ENCODE results near the gene RBM15B.
"Not testable (repeated sequence)": the region's sequence is repeated elsewhere in the genome, so short reads cannot be mapped to it uniquely, and the experiment has no call there.

RBM15B gene

GRCh38 chr3:51391075-51391565 lies at the start of gene RBM15B:
Gene RBM15B (plus strand): TSS chr3:51391285. CDS start chr3:51391400, 115 bp downstream.
- DNase-seq: peak; percentile 97

GRCh38 chr3:51343918-51344687 lies 47.0 kb upstream of the RBM15B start:
- no peak for DNase-seq

GRCh38 chr3:51350751-51351150 lies 40.3 kb upstream of the RBM15B start:
- DNase-seq: no peak

- no peak for DNase-seq
Observed at GRCh38 chr3:51353131-51353530, 38.0 kb upstream of the RBM15B start.

- no peak for DNase-seq
Observed at GRCh38 chr3:51353691-51354090, 37.4 kb upstream of the RBM15B start.

- no peak for DNase-seq
Observed at GRCh38 chr3:51354172-51354571, 36.9 kb upstream of the RBM15B start.

GRCh38 chr3:51354731-51355615 lies 36.1 kb upstream of the RBM15B start:
- DNase-seq: no peak

- no peak for DNase-seq
Observed at GRCh38 chr3:51355891-51356578, 35.0 kb upstream of the RBM15B start.

- DNase-seq: no peak
Observed at GRCh38 chr3:51357856-51358255, 33.2 kb upstream of the RBM15B start.

- DNase-seq: no peak
Observed at GRCh38 chr3:51358981-51359380, 32.1 kb upstream of the RBM15B start.

GRCh38 chr3:51360806-51361205 lies 30.3 kb upstream of the RBM15B start:
- DNase-seq: no peak

GRCh38 chr3:51361746-51362145 lies 29.3 kb upstream of the RBM15B start:
- no peak for DNase-seq

GRCh38 chr3:51362476-51362875 lies 28.6 kb upstream of the RBM15B start:
- no peak for DNase-seq

GRCh38 chr3:51368276-51368675 lies 22.8 kb upstream of the RBM15B start:
- DNase-seq: not testable (repeated sequence)

GRCh38 chr3:51371943-51372557 lies 19.0 kb upstream of the RBM15B start:
- no peak for DNase-seq

- no peak for DNase-seq
Observed at GRCh38 chr3:51373658-51374421, 17.2 kb upstream of the RBM15B start.

- DNase-seq: no peak
Observed at GRCh38 chr3:51374456-51374855, 16.6 kb upstream of the RBM15B start.

- no peak for DNase-seq
Observed at GRCh38 chr3:51375136-51375535, 15.9 kb upstream of the RBM15B start.

- DNase-seq: no peak
Observed at GRCh38 chr3:51375571-51375970, 15.5 kb upstream of the RBM15B start.

GRCh38 chr3:51378065-51378464 lies 13.0 kb upstream of the RBM15B start:
- no peak for DNase-seq

- DNase-seq: no peak
Observed at GRCh38 chr3:51378726-51379125, 12.4 kb upstream of the RBM15B start.

- DNase-seq: no peak
Observed at GRCh38 chr3:51379301-51379700, 11.8 kb upstream of the RBM15B start.

All from stimulated activated CD4-positive, alpha-beta T cell treated with anti-CD3 and anti-CD28 coated beads, Interleukin-4, amount 100 ng/mL, for 1 hour (primary cell).